ENCODE results near the gene CRIP1.

GRCh38 chr14:105490572-105491365 lies 4.1 kb downstream of the CRIP1 start, which contains the start of gene TEDC1:
- TF ChIP-seq CTCF (IDR thresholded peaks at IDR 0.05) (peak; percentile 96), ZFX (IDR thresholded peaks at IDR 0.05; ENCODE audit: borderline replicate concordance) (no peak)

Data from 22Rv1 (cell line).